Psoas muscle (tissue), 8 donors: Measurements from ENCODE around the gene TUFT1. TPM values are rescaled to one million over a fixed set of nuclear protein-coding genes. Genes with fewer than 3 reads are reported as not detected.

Source experiments
- ATAC-seq, 4 donors: fragments of 200-7000 bp; cut with Tn5 transposase; one replicate each; pipeline ENCODE4 v1.9.1; 2020; ENCODE audit warnings: moderate library complexity in 3 of 4, mild to moderate bottlenecking in 2 of 4
- DNase-seq, 2 donors: peaks; one replicate each; pipeline ENCODE4 v3.0.0-alpha.2; 2020
- H3K27ac ChIP-seq: fragments of 200-600 bp; one replicate; pipeline ENCODE4 v1.8.0; 2022
- H3K27me3 ChIP-seq, 3 donors: fragments of 200-600 bp in 1 of 3; one replicate each; pipeline versions ENCODE4 v1.6.1 to v1.8.0; 2013 to 2022; ENCODE audit warnings: low read length in 2 of 3, mild to moderate bottlenecking in 2 of 3, moderate library complexity in 1 of 3; ENCODE audit not compliant: insufficient read depth in 3 of 3
- H3K36me3 ChIP-seq, 2 donors: fragments of 200-600 bp in 1 of 2; one replicate each; pipeline versions ENCODE4 v1.6.1 to v1.8.0; 2013 to 2022; ENCODE audit warnings: low read depth in 1 of 2, mild to moderate bottlenecking in 1 of 2, moderate library complexity in 1 of 2; ENCODE audit not compliant: insufficient read depth in 1 of 2
- H3K4me1 ChIP-seq: fragments of 200-600 bp; one replicate; pipeline ENCODE4 v1.8.0; 2022
- H3K4me3 ChIP-seq: fragments of 200-600 bp; one replicate; pipeline ENCODE4 v1.8.0; 2022; ENCODE audit warnings: mild to moderate bottlenecking
- H3K9me3 ChIP-seq: fragments of 200-600 bp; one replicate; pipeline ENCODE4 v1.8.0; 2022
- CTCF ChIP-seq: fragments of 200-600 bp; IDR thresholded peaks from one replicate; pipeline ENCODE4 v1.8.0; 2022; ENCODE audit warnings: antibody characterized with exemption
- WGBS, 3 donors: extraction: QIAGEN DNeasy Blood & Tissue Kit; methylation state at CpG; one replicate each; pipeline versions ENCODE4 v1.1.6 to v1.1.7; 2013; 5-methylcytosine and 5-hydroxymethylcytosine counted together
- intact Hi-C, 2 donors: fragments of 100-400 bp; cut with DNase I; formaldehyde crosslinking; loops; one replicate each; pipeline versions ENCODE4 v1.11.0 to v1.14.2; 2022
- polyA plus RNA-seq, 3 donors: library from polyadenylated mRNA; stranded (reverse); fragments of 200-250 nt; gene quantifications; one replicate each; pipeline ENCODE4 v1.2.3, GENCODE V29; 2013
- total RNA-seq, 4 donors: library from RNA; stranded (reverse); fragmentation: NEBNext Ultra II Directional in 2 of 4; extraction: Animal tissue kit (Norgen Biotek cat#: 25700) in 2 of 4; gene quantifications; one replicate each; pipeline versions ENCODE4 v1.2.1 to v1.2.4, GENCODE V29; 2021 to 2023
- donor health status: healthy with polysubstance abuse.
- donor health status: DM: no; HTN: no; CAD: no; lungs with moderate emphysema.
- donor health status: Bipolar disorder and iron deficiency.
- donor health status: healthy.
- donor health status: DM: yes; HTN: yes; CAD: no.
- donor health status: DM: no; HTN: no; CAD: no.
- donor health status: DM: no; HTN: no; CAD: no.
- donor health status: DM: yes; HTN: yes; CAD: no.

TUFT1 gene
- total and polyA plus RNA-seq, 7 donors, result 0.86 to 5.3 (median 1.2) TPM

GRCh38 chr1:151553659-151554058, 13.6 kb downstream of the TUFT1 start:
- no peak for TF ChIP-seq CTCF
- intact Hi-C loops, result no loop called here
- Histone ChIP-seq H3K36me3 (no peaks in the 10 kb centered on the region), H3K27me3 (no peaks in the 10 kb centered on the region), H3K27ac (no peak overlapping the region), H3K9me3 (no peaks in the 10 kb centered on the region), H3K4me3 (no peak overlapping the region), H3K4me1 (no peaks in the 10 kb centered on the region)
- WGBS, 3 donors, result 82 to 95% (median 91%) methylated on average over 4 of the region's 4 CpGs
- ATAC-seq (no peak), DNase-seq (no peak)

- 87 to 95% (median 94%) methylated on average over 2 of the region's 2 CpGs for WGBS, 3 donors
- Histone ChIP-seq H3K9me3 (no peaks in the 10 kb centered on the region), H3K27ac (no peak overlapping the region), H3K36me3 (no peaks in the 10 kb centered on the region), H3K27me3 (no peaks in the 10 kb centered on the region), H3K4me3 (no peak overlapping the region), H3K4me1 (no peaks in the 10 kb centered on the region)
- no peak for TF ChIP-seq CTCF
- no peak for ATAC-seq
- no peak for DNase-seq
- intact Hi-C loops, result no loop called here
These were observed 15.9 kb downstream of the TUFT1 start for GRCh38 chr1:151556052-151556451.

GRCh38 chr1:151562661-151563060, 22.6 kb downstream of the TUFT1 start:
- no peak for DNase-seq
- WGBS, 3 donors, result 75 to 80% (median 80%) methylated on average over 1 of the region's 1 CpG
- TF ChIP-seq CTCF, result no peak
- intact Hi-C loops, result no loop called here
- H3K4me3 ChIP-seq, result no peak overlapping the region
- no peak for ATAC-seq
- H3K4me1 ChIP-seq, result no peaks in the 10 kb centered on the region
- peaks cover 0 to 10% of the 10 kb centered on the region in 2 donors for H3K36me3 ChIP-seq
- H3K9me3 ChIP-seq, result no peaks in the 10 kb centered on the region
- H3K27me3 ChIP-seq, result no peaks in the 10 kb centered on the region
- no peak overlapping the region for H3K27ac ChIP-seq

GRCh38 chr1:151563376-151563775, 23.3 kb downstream of the TUFT1 start:
- H3K4me3 ChIP-seq, result no peak overlapping the region
- no peak overlapping the region for H3K27ac ChIP-seq
- ATAC-seq (no peak), DNase-seq (no peak)
- TF ChIP-seq CTCF, result no peak
- H3K4me1 ChIP-seq, result no peaks in the 10 kb centered on the region
- 50 to 100% (median 50%) methylated on average over 2 of the region's 2 CpGs for WGBS, 3 donors
- intact Hi-C loops, result no loop called here
- no peaks in the 10 kb centered on the region for H3K9me3 ChIP-seq
- H3K27me3 ChIP-seq, result no peaks in the 10 kb centered on the region
- peaks cover 0 to 10% of the 10 kb centered on the region in 2 donors for H3K36me3 ChIP-seq

- intact Hi-C loops, result no loop called here
- TF ChIP-seq CTCF, result no peak
- ATAC-seq (no peak), DNase-seq (no peak)
- Histone ChIP-seq H3K36me3 (peaks cover 0 to 10% of the 10 kb centered on the region in 2 donors), H3K27ac (no peak overlapping the region), H3K4me3 (no peak overlapping the region), H3K9me3 (no peaks in the 10 kb centered on the region), H3K4me1 (no peaks in the 10 kb centered on the region), H3K27me3 (no peaks in the 10 kb centered on the region)
- WGBS, 3 donors, result 48 to 71% (median 64%) methylated on average over 5 of the region's 5 CpGs
These were observed 25.5 kb downstream of the TUFT1 start for GRCh38 chr1:151565502-151566189.
